ENCODE measurements around the gene ZFAND3.

- TF ChIP-seq CTCF (IDR thresholded peaks at IDR 0.05): no peak
- no peak for TF ChIP-seq POLR2AphosphoS5 (IDR thresholded peaks at IDR 0.05)
Observed at GRCh38 chr6:38164131-38164481, 344.6 kb downstream of the ZFAND3 start.

Data from upper lobe of left lung (tissue), 4 donors.